ENCODE results near the gene BCAS3.
A peak's percentile ranks its signal among the peaks of the same experiment; 100 is the strongest.

BCAS3 gene

DNA sequence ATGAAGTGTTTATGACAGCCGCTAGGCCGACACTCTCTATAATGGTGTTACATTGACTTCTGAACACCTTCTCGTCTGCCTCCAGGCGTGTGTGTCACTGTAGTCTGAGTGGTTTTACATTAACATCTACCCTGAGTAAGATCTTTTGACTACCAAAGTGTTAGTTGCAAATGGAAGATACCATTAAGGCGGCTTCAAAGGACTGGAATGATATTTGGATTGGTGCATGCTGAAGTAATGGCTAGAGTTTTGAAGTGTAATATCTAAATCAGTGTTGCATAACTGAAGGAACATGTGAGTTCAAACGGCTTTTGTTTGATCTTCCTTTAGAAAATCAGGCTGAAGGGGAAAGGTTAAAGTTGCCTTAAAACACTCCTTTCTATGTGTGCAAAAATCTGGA is 52.2 kb downstream of the BCAS3 start:
- Histone ChIP-seq H2AFZ (ENCODE audit: low read depth) (peak overlapping the region; percentile 21; the same call in 1 of the 2 replicates), H3K27me3 (ENCODE audit: insufficient read depth, low read depth) (no peaks in the 10 kb centered on the region), H3K27ac (peak overlapping the region; percentile 25; the same call in 1 of the 2 replicates), H3K79me2 (ENCODE audit: insufficient read depth, low read depth) (no peaks in the 10 kb centered on the region), H3K4me3 (IDR thresholded peaks at IDR 0.05; ENCODE audit: insufficient read depth, low read depth, low read length) (no peak overlapping the region), H3K36me3 (ENCODE audit: insufficient read depth) (no peaks in the 10 kb centered on the region), H3K9ac (no peak overlapping the region; the same call in 1 of the 2 replicates), H3K4me1 (ENCODE audit: low read depth, poor library complexity, severe bottlenecking) (peaks cover 21% of the 10 kb centered on the region), H3K4me2 (peak overlapping the region; percentile 52), H4K20me1 (ENCODE audit: insufficient read depth) (no peaks in the 10 kb centered on the region)
- TF ChIP-seq, protein P1, sequence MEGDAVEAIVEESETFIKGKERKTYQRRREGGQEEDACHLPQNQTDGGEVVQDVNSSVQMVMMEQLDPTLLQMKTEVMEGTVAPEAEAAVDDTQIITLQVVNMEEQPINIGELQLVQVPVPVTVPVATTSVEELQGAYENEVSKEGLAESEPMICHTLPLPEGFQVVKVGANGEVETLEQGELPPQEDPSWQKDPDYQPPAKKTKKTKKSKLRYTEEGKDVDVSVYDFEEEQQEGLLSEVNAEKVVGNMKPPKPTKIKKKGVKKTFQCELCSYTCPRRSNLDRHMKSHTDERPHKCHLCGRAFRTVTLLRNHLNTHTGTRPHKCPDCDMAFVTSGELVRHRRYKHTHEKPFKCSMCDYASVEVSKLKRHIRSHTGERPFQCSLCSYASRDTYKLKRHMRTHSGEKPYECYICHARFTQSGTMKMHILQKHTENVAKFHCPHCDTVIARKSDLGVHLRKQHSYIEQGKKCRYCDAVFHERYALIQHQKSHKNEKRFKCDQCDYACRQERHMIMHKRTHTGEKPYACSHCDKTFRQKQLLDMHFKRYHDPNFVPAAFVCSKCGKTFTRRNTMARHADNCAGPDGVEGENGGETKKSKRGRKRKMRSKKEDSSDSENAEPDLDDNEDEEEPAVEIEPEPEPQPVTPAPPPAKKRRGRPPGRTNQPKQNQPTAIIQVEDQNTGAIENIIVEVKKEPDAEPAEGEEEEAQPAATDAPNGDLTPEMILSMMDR (conservative IDR thresholded peaks at IDR 0.05; ENCODE audit: low read depth, low read length) = no peak

DNA sequence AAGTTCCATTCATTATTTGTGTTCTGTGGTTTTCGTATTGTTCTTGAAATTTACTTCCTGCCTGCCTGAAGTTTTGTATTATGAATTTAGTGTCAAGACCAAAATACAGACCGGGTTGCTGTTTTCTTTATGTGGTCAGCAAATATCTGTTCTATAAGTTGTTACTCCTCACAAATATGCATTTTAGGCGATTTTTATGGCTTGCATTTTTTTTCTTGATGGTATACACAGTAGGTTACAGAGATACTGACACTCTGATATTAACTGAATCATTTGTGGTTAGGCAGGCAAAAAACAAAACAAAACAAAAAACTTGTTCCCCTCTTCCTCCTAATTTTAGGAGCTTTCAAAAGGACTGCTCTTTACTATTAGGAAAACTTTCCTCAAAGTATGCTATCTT is 52.6 kb downstream of the BCAS3 start:
- Histone ChIP-seq H3K9ac (no peak overlapping the region; the same call in 1 of the 2 replicates), H3K79me2 (ENCODE audit: insufficient read depth, low read depth) (no peaks in the 10 kb centered on the region), H3K4me3 (IDR thresholded peaks at IDR 0.05; ENCODE audit: insufficient read depth, low read depth, low read length) (no peak overlapping the region), H3K4me1 (ENCODE audit: low read depth, poor library complexity, severe bottlenecking) (peaks cover 21% of the 10 kb centered on the region), H3K36me3 (ENCODE audit: insufficient read depth) (no peaks in the 10 kb centered on the region), H4K20me1 (ENCODE audit: insufficient read depth) (no peaks in the 10 kb centered on the region), H3K4me2 (peak overlapping the region; percentile 52; the same call in 1 of the 2 replicates), H3K27me3 (ENCODE audit: insufficient read depth, low read depth) (no peaks in the 10 kb centered on the region), H2AFZ (ENCODE audit: low read depth) (peak overlapping the region; percentile 21; the same call in 1 of the 2 replicates), H3K27ac (peak overlapping the region; percentile 25; the same call in 1 of the 2 replicates)
- TF ChIP-seq, protein P1 (conservative IDR thresholded peaks at IDR 0.05; ENCODE audit: low read depth, low read length) = no peak

DNA sequence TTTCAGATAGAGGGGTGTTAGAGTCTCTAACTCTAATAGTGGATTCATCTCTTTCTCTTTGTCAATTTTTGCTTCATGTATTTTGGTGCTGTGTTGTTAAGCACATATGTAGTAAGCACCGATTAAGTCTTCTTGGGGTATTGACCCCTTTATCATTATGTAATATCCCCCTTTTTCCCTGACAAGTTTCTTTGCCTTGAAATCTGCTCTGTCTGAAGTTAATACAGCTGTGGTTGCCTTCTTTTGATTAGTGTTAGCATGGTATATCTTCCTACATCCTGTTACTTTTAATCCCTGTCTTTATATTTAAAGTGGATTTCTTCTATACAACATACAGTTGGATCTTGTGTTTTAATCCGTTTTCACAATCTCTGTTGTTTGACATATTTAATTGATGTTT is 60.6 kb downstream of the BCAS3 start:
- Histone ChIP-seq H3K79me2 (ENCODE audit: insufficient read depth, low read depth) (no peaks in the 10 kb centered on the region), H3K27me3 (ENCODE audit: insufficient read depth, low read depth) (no peaks in the 10 kb centered on the region), H3K4me1 (ENCODE audit: low read depth, poor library complexity, severe bottlenecking) (peaks cover 24% of the 10 kb centered on the region), H2AFZ (ENCODE audit: low read depth) (no peak overlapping the region), H3K4me2 (no peak overlapping the region), H3K27ac (no peak overlapping the region), H3K36me3 (ENCODE audit: insufficient read depth) (no peaks in the 10 kb centered on the region), H3K4me3 (IDR thresholded peaks at IDR 0.05; ENCODE audit: insufficient read depth, low read depth, low read length) (no peak overlapping the region), H4K20me1 (ENCODE audit: insufficient read depth) (no peaks in the 10 kb centered on the region), H3K9ac (no peak overlapping the region)
- TF ChIP-seq, protein P1 (conservative IDR thresholded peaks at IDR 0.05; ENCODE audit: low read depth, low read length) = no peak

DNA sequence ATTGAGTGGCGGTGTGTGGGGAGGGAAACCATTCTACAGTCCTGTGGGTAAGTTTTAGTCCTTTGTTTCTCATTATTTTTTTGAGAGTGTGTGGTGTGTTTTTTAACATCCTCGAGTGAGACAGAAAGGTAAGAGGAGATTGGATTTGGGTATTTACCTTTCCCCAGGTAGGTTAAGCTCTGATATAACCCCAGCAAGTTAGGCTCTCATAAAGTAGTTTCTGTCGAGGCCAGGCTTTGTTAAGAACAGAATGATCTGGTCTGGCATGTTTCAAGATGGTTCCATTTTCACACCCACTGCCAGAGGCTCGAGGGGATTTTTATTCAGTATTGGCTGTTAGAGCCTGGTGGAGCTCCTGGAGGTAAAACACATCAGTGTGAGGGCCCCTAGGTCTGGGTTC is 62.9 kb downstream of the BCAS3 start:
- Histone ChIP-seq H2AFZ (ENCODE audit: low read depth) (peak overlapping the region; percentile 28; the same call in 1 of the 2 replicates), H3K4me2 (peak overlapping the region; percentile 80), H3K27me3 (ENCODE audit: insufficient read depth, low read depth) (no peaks in the 10 kb centered on the region), H3K27ac (peak overlapping the region; percentile 51), H3K4me3 (IDR thresholded peaks at IDR 0.05; ENCODE audit: insufficient read depth, low read depth, low read length) (no peak overlapping the region), H3K79me2 (ENCODE audit: insufficient read depth, low read depth) (no peaks in the 10 kb centered on the region), H3K9ac (peak overlapping the region; percentile 4; the same call in 1 of the 2 replicates), H3K36me3 (ENCODE audit: insufficient read depth) (no peaks in the 10 kb centered on the region), H4K20me1 (ENCODE audit: insufficient read depth) (no peaks in the 10 kb centered on the region), H3K4me1 (ENCODE audit: low read depth, poor library complexity, severe bottlenecking) (peaks cover 24% of the 10 kb centered on the region)
- TF ChIP-seq, protein P1 (conservative IDR thresholded peaks at IDR 0.05; ENCODE audit: low read depth, low read length) = no peak

All from KMS-11 (cell line).